HepG2 (cell line): ENCODE measurements around the gene KIF6. TPM values are rescaled to one million over a fixed set of nuclear protein-coding genes. Genes with fewer than 3 reads are reported as not detected.

ENCODE experiments used
- ATAC-seq: fragments of 200-7000 bp; cut with Tn5 transposase; 3 replicates; pipeline ENCODE4 v1.9.1; 2020; ENCODE audit warnings: mild to moderate bottlenecking, moderate library complexity
- BruUV-seq: library from RNA; stranded (reverse); fragments of 400-500 nt; replicated peaks from 2 replicates; lab custom pipeline; 2021; lab: Mats Ljungman, UMichigan
- CTCF ChIA-PET: fragments of 300-600 bp; formaldehyde crosslinking; extraction: SDS; loops from one replicate; lab custom pipeline; 2021; ENCODE audit warnings: low total read pairs, inconsistent platforms, low intra/inter-chr PET ratio; lab: Yijun Ruan, JAX
- POLR2A ChIA-PET: fragments of 350-600 bp; sonication (Branson Sonifier 250); formaldehyde crosslinking; loops from one replicate; lab custom pipeline; 2020; ENCODE audit warnings: antibody characterized with exemption, inconsistent platforms; lab: Yijun Ruan, JAX
- DNase-seq: peaks from one replicate; pipeline ENCODE4 v3.0.0-alpha.2; 2015; ENCODE audit warnings: low spot score
- FAIRE-seq: peaks from 3 replicates; lab custom pipeline; 2011; peaks lifted over from hg19 to GRCh38; lab: Jason Lieb, UNC
- H2AFZ ChIP-seq: one replicate; pipeline ENCODE4 v1.6.1; 2011; ENCODE audit warnings: low read length, inconsistent platforms
- H3K27ac ChIP-seq: fragments of 300-600 bp; 3 replicates; pipeline ENCODE4 v1.8.0; 2011; ENCODE audit warnings: mixed run types, mild to moderate bottlenecking, mixed read lengths, low read length, inconsistent platforms; ENCODE audit not compliant: insufficient read depth; ENCODE audit errors: extremely low read length
- H3K27me3 ChIP-seq, 2 experiments: fragments of 200-600 bp in 1 of 2; 2 replicates in 1 of 2; 3 replicates in 1 of 2; pipeline versions ENCODE4 v1.6.0 to v1.8.0; 2011; ENCODE audit warnings: low read length in 2 of 2, mild to moderate bottlenecking in 2 of 2, moderate library complexity in 2 of 2, inconsistent platforms in 1 of 2; ENCODE audit not compliant: insufficient read depth in 2 of 2, control insufficient read depth in 1 of 2
- H3K36me3 ChIP-seq, 2 experiments: fragments of 200-600 bp in 1 of 2; replicated peaks in 1 of 2; 2 replicates in 1 of 2; 3 replicates in 1 of 2; pipeline versions ENCODE4 v1.5.1 to v1.8.0; 2011; ENCODE audit warnings: low read length in 2 of 2, inconsistent platforms in 1 of 2; ENCODE audit not compliant: insufficient read depth in 2 of 2, control insufficient read depth in 1 of 2
- H3K4me1 ChIP-seq: 2 replicates; pipeline ENCODE4 v1.5.1; 2012; ENCODE audit warnings: low read length, inconsistent platforms; ENCODE audit not compliant: insufficient read depth
- H3K4me2 ChIP-seq: 2 replicates; pipeline ENCODE4 v1.6.0; 2011; ENCODE audit warnings: low read depth, low read length, inconsistent platforms
- H3K4me3 ChIP-seq, 3 experiments: fragments of 200-600 bp in 1 of 3; sonication (generic), shearing (Covaris generic) in 1 of 3; replicated peaks in 1 of 3; 2 replicates each; pipeline ENCODE4 v1.5.1; 2011 to 2016; ENCODE audit warnings: low read length in 3 of 3, inconsistent platforms in 2 of 3, low read depth in 2 of 3, mild to moderate bottlenecking in 2 of 3, control low read depth in 1 of 3, mixed read lengths in 1 of 3; ENCODE audit not compliant: insufficient read depth in 1 of 3
- H3K79me2 ChIP-seq: one replicate; pipeline ENCODE4 v1.6.1; 2011; ENCODE audit warnings: low read length, inconsistent platforms; ENCODE audit not compliant: insufficient read depth
- H3K9ac ChIP-seq: 2 replicates; pipeline ENCODE4 v1.6.0; 2011; ENCODE audit warnings: mild to moderate bottlenecking, low read depth, low read length, inconsistent platforms; ENCODE audit not compliant: insufficient read depth
- H3K9me3 ChIP-seq: 2 replicates; pipeline ENCODE4 v1.5.1; 2012; ENCODE audit warnings: mild to moderate bottlenecking, low read length
- H4K20me1 ChIP-seq: 2 replicates; pipeline ENCODE4 v1.6.0; 2011; ENCODE audit warnings: inconsistent platforms, mild to moderate bottlenecking, low read length, moderate library complexity; ENCODE audit not compliant: insufficient read depth
- AKAP8 ChIP-seq: sonication (generic); formaldehyde crosslinking; IDR thresholded peaks from 2 replicates; pipeline ENCODE4 v1.5.1; 2020; ENCODE audit warnings: mild to moderate bottlenecking, missing genetic modification reagents
- BCLAF1 ChIP-seq: fragments of 450-650 bp; IDR thresholded peaks from 2 replicates; pipeline ENCODE4 v1.6.1; 2017; ENCODE audit warnings: mild to moderate bottlenecking
- GPBP1L1 ChIP-seq: sonication (generic); formaldehyde crosslinking; IDR thresholded peaks from 2 replicates; pipeline ENCODE4 v1.5.0; 2020; ENCODE audit warnings: mild to moderate bottlenecking, missing genetic modification reagents
- PBX3 ChIP-seq: sonication (generic); formaldehyde crosslinking; IDR thresholded peaks from 2 replicates; pipeline ENCODE4 v1.8.1; 2023; ENCODE audit warnings: missing genetic modification reagents, inconsistent platforms, borderline replicate concordance
- POGK ChIP-seq: sonication (generic); formaldehyde crosslinking; conservative IDR thresholded peaks from 2 replicates; pipeline ENCODE4 v1.8.0; 2022; ENCODE audit warnings: mild to moderate bottlenecking, moderate library complexity, missing genetic modification reagents
- ZFYVE20 ChIP-seq: sonication (generic); formaldehyde crosslinking; IDR thresholded peaks from 2 replicates; pipeline ENCODE4 v1.8.0; 2023; ENCODE audit warnings: low read depth, mild to moderate bottlenecking, moderate library complexity, missing genetic modification reagents, borderline replicate concordance
- ZNF615 ChIP-seq: sonication (generic); formaldehyde crosslinking; IDR thresholded peaks from 2 replicates; pipeline ENCODE4 v1.5.0; 2020; ENCODE audit warnings: mild to moderate bottlenecking, missing genetic modification reagents, borderline replicate concordance
- ZSCAN9 ChIP-seq: IDR thresholded peaks from 2 replicates; pipeline ENCODE4 v1.6.1; 2016; ENCODE audit warnings: borderline replicate concordance
- WGBS: methylation state at CpG from one replicate; pipeline ENCODE4 v1.1.6; 2017; ENCODE audit warnings: low lambda C conversion rate; 5-methylcytosine and 5-hydroxymethylcytosine counted together
- in situ Hi-C: cut with HindIII; loops from 2 replicates; pipeline ENCODE4 v1.10.0; 2017; ENCODE audit warnings: low pct_unique_long_range_greater_than_20kb; ENCODE audit not compliant: extremely low pct_ligation_motif_present
- intact Hi-C: fragments of 100-400 bp; cut with micrococcal nuclease; formaldehyde crosslinking; loops from one replicate; pipeline ENCODE4 v1.10.0; 2022; ENCODE audit not compliant: unreplicated experiment
- polyA plus RNA-seq, 8 experiments: library from polyadenylated mRNA; depleted of rRNA in 3 of 8; stranded (reverse) in 7 of 8; unstranded in 1 of 8; fragments of >200 nt; fragmentation: Illumina TruSeq in 4 of 8; extraction: Trizol in 4 of 8; gene quantifications; 2 replicates each; pipeline versions ENCODE4 v1.2.1 to v1.2.3, GENCODE V29; 2011 to 2016; ENCODE audit warnings: low read depth in 4 of 8, missing spikeins in 1 of 8, mixed read lengths in 1 of 8; ENCODE audit not compliant: insufficient read depth in 1 of 8
- total RNA-seq, 5 experiments: library from RNA; depleted of rRNA; stranded (reverse); fragments of >200 nt; fragmentation: Illumina TruSeq; extraction: Trizol; gene quantifications; 2 replicates each; pipeline ENCODE4 v1.2.3, GENCODE V29; 2016; ENCODE audit warnings: low read depth in 1 of 5
- TF ChIP-seq, protein P1 (sequence below): sonication (generic); formaldehyde crosslinking; IDR thresholded peaks from 2 replicates; pipeline ENCODE4 v1.5.1; 2020; ENCODE audit warnings: missing genetic modification reagents, mild to moderate bottlenecking, borderline replicate concordance
- TF ChIP-seq, protein P2 (sequence below): sonication (generic); formaldehyde crosslinking; IDR thresholded peaks from 2 replicates; pipeline ENCODE4 v1.8.1; 2023; ENCODE audit warnings: mild to moderate bottlenecking, inconsistent platforms, moderate library complexity, missing genetic modification reagents, borderline replicate concordance

The KIF6 gene
- total and polyA plus RNA-seq, 2 of the 13 experiments (the other 11 are each of a cell fraction or from before 2014, with no cell fraction given), result 0.04 to 0.27 TPM

DNA sequence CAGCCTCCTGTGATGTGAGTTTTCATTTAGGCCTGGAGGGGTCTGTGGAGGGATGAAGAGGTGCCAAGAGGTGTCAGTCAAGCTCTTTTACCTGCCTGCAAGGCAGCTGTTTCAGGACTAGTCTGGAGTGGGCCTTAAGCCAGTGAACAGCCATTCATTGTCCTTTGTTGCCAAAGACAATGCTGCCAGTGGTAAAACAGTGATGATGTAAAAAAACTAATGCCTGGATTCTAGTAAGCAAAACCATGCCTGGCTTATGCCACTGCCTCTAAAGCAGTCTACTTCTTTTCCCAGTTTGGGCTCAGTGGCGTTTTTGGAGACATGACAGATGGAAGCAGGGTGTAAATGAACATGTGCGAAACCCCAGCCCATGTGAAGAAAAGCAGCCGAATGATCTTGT, 309.2 kb downstream of the KIF6 start:
- Histone ChIP-seq H4K20me1 (no peaks in the 10 kb centered on the region), H3K27ac (no peak overlapping the region), H3K36me3 (no peaks in the 10 kb centered on the region), H3K4me3 (no peak overlapping the region), H3K9me3 (no peaks in the 10 kb centered on the region), H3K9ac (no peak overlapping the region), H3K4me2 (no peak overlapping the region), H3K27me3 (no peaks in the 10 kb centered on the region), H2AFZ (no peak overlapping the region), H3K4me1 (peaks cover 12% of the 10 kb centered on the region; the same call in 1 of the 2 replicates), H3K79me2 (no peaks in the 10 kb centered on the region)
- no TSS peak for BruUV-seq
- DNase-seq (no peak), FAIRE-seq (no peak), ATAC-seq (no peak)
- 64% methylated on average over 3 of the region's 3 CpGs for WGBS
- POLR2A ChIA-PET, result no interaction called here
- in situ Hi-C loops, result no loop called here
- CTCF ChIA-PET, result no interaction called here
- intact Hi-C loops, result no loop called here
- TF ChIP-seq GPBP1L1, result no peak
- no peak for TF ChIP-seq PBX3 (CRISPR knock-in tag)
- no peak for TF ChIP-seq BCLAF1
- TF ChIP-seq ZSCAN9 (CRISPR knock-in tag), result no peak
- TF ChIP-seq ZNF615, result no peak
- TF ChIP-seq, protein P1, sequence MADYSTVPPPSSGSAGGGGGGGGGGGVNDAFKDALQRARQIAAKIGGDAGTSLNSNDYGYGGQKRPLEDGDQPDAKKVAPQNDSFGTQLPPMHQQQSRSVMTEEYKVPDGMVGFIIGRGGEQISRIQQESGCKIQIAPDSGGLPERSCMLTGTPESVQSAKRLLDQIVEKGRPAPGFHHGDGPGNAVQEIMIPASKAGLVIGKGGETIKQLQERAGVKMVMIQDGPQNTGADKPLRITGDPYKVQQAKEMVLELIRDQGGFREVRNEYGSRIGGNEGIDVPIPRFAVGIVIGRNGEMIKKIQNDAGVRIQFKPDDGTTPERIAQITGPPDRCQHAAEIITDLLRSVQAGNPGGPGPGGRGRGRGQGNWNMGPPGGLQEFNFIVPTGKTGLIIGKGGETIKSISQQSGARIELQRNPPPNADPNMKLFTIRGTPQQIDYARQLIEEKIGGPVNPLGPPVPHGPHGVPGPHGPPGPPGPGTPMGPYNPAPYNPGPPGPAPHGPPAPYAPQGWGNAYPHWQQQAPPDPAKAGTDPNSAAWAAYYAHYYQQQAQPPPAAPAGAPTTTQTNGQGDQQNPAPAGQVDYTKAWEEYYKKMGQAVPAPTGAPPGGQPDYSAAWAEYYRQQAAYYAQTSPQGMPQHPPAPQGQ (CRISPR knock-in tag), result no peak
- TF ChIP-seq POGK (CRISPR knock-in tag), result no peak
- TF ChIP-seq ZFYVE20 (CRISPR knock-in tag), result no peak
- TF ChIP-seq, protein P2, sequence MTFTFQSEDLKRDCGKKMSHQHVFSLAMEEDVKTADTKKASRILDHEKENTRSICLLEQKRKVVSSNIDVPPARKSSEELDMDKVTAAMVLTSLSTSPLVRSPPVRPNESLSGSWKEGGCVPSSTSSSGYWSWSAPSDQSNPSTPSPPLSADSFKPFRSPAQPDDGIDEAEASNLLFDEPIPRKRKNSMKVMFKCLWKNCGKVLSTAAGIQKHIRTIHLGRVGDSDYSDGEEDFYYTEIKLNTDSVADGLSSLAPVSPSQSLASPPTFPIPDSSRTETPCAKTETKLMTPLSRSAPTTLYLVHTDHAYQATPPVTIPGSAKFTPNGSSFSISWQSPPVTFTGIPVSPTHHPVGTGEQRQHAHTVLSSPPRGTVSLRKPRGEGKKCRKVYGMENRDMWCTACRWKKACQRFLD (CRISPR knock-in tag), result no peak
- TF ChIP-seq AKAP8 (CRISPR knock-in tag), result no peak
